ENCODE data around the gene FRMD4A.
"Not testable (repeated sequence)": the region's sequence is repeated elsewhere in the genome, so short reads cannot be mapped to it uniquely, and the experiment has no call there.

GRCh38 chr10:13921131-13921530 lies 409.6 kb downstream of the FRMD4A start:
- not testable (repeated sequence) for TF ChIP-seq CTCF, EZH2phosphoT487 (IDR thresholded peaks at IDR 0.05)

All from neural progenitor cell (in vitro differentiated cells).